Adipocyte (in vitro differentiated cells): ENCODE data around the gene ARAF.
"Not testable (repeated sequence)": the region's sequence is repeated elsewhere in the genome, so short reads cannot be mapped to it uniquely, and the experiment has no call there.

Experiments
- DNase-seq: peaks from one replicate; pipeline ENCODE4 v3.0.0-alpha.2; 2015; ENCODE audit warnings: low read depth
- H3K27me3 ChIP-seq: replicated peaks from 2 replicates; pipeline ENCODE4 v1.7.0; 2013; ENCODE audit warnings: mild to moderate bottlenecking, low read length, moderate library complexity; ENCODE audit not compliant: control insufficient read depth, insufficient read depth
- H3K36me3 ChIP-seq: 2 replicates; pipeline ENCODE4 v1.7.0; 2013; ENCODE audit warnings: low read length, mild to moderate bottlenecking, moderate library complexity; ENCODE audit not compliant: control insufficient read depth, insufficient read depth, severe bottlenecking
- H3K4me1 ChIP-seq: 2 replicates; pipeline ENCODE4 v1.7.0; 2013; ENCODE audit warnings: mild to moderate bottlenecking, low read length, moderate library complexity; ENCODE audit not compliant: control insufficient read depth, insufficient read depth
- H3K4me3 ChIP-seq: 2 replicates; pipeline ENCODE4 v1.7.0; 2013; ENCODE audit warnings: mild to moderate bottlenecking, low read length, moderate library complexity
- H3K9ac ChIP-seq: 2 replicates; pipeline ENCODE4 v1.7.0; 2013; ENCODE audit warnings: mild to moderate bottlenecking, low read length, moderate library complexity
- H3K9me3 ChIP-seq: 2 replicates; pipeline ENCODE4 v1.7.0; 2013; ENCODE audit warnings: mild to moderate bottlenecking, low read length, moderate library complexity; ENCODE audit not compliant: control insufficient read depth

Gene ARAF

DNA sequence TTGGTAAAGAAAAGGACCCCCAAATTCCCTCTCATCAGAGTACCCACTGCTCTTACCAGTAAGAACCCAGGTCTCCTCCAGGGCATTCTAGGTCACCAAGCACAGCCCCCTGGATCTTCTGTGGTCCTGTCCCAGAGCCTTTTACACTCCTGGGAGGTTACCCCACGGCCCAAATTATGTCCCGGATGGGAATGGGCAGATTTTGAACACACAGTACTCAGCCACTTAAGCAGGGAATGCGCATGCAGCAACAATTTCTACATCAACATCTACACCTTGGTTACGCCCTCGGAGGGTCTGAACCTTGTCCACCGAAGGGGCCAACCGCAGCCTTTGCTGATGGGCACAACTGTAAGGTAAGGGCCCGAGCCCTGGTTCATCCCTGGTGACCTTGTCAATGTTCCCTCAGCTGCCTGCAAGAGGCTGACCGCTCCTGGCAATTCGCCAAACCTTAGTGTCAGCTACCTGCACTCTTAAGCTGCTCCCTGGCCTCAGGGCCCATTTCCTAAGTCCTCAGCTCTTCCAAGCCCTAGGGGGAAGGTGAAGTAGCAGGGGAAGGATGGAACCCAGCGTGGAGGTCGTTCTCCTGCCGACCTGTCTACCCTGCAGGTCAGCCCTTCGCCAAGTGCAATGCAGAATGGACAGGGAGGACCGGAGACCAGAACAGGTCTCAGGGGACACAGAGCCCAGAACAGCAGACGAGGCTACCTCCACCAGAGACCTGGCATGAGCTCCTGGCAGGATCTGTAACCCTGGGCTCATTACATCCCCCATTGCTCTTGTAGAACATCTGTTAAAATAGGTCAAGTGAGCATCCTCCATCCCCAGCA is 27.1 kb downstream of the ARAF start:
- Histone ChIP-seq H3K9ac (no peak overlapping the region), H3K4me3 (no peak overlapping the region), H3K9me3 (no peaks in the 10 kb centered on the region), H3K27me3 (no peaks in the 10 kb centered on the region), H3K36me3 (peaks cover 11% of the 10 kb centered on the region), H3K4me1 (peaks cover 23% of the 10 kb centered on the region)
- no peak for DNase-seq

DNA sequence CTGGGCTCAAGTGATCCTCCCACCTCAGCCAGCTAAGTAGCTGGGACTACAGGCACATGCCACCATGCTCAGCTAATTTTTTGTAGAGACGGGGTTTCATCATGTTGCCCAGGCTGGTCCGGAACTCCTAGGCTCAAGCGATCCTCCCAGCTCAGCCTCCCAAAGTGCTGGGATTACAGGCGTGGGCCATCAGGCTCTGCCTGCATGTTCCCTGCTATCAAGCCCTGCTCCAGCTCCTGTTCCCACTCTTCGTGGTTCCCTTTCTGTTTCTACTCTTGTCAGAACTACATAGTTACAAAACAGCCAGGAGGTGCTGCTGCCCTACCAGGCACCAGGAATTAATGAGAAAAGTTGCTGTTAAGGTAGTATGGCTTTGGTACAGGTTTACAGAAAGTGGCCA is 30.0 kb downstream of the ARAF start:
- Histone ChIP-seq H3K27me3 (no peaks in the 10 kb centered on the region), H3K9me3 (no peaks in the 10 kb centered on the region), H3K9ac (no peak overlapping the region), H3K4me3 (no peak overlapping the region), H3K36me3 (no peaks in the 10 kb centered on the region), H3K4me1 (peaks cover 14% of the 10 kb centered on the region)
- DNase-seq, result no peak

DNA sequence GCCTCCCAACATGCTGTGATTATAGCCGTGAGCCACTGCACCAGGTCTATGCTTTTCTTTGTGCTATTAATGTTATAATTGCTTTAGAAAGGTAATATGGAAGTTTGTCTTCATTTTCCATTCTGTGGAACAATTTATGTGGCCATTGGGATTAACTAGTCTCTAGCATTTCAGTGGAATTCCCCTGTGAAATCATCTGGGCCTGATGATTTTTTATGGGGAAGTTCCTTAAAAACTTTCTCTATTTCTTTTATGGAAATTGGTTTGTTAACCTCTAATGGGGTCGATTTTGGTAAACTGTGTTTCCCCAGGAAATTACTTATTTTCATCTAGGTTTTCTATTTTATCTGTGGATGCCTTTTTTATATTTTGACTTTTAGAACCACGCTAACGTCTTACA is 32.5 kb downstream of the ARAF start:
- Histone ChIP-seq H3K4me1 (peaks cover 11% of the 10 kb centered on the region), H3K9ac (no peak overlapping the region), H3K36me3 (no peaks in the 10 kb centered on the region), H3K27me3 (no peaks in the 10 kb centered on the region), H3K4me3 (no peak overlapping the region), H3K9me3 (peaks cover 10% of the 10 kb centered on the region)
- DNase-seq, result no peak

DNA sequence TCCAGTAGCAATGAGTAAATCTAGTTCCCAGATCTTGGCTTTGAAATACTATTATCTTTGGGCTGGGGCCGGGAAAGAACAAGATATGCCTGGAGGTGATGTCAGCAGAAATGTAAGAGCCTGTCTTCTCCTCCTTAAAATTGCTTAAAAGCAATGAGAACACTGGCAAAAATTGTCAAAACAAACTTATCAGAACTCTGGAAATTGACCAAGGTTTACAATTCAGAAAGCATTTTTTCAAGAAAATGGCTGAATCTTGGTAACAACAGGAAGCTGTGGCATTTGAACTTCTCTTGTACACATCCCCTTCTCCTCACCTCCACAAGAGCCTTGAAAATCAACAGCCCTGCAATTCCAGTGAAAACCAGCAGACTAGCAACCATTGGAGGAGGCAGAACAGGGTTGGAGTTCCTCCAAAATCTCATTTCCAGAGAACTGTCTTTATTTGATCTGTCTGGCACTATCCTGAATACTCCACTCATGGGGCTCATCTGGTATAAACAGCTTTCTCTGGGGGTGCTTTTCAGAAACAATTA is 34.8 kb downstream of the ARAF start:
- no peak overlapping the region for H3K9ac ChIP-seq
- no peaks in the 10 kb centered on the region for H3K27me3 ChIP-seq
- H3K9me3 ChIP-seq, result peaks cover 24% of the 10 kb centered on the region
- H3K4me3 ChIP-seq, result no peak overlapping the region
- H3K4me1 ChIP-seq, result peaks cover 11% of the 10 kb centered on the region
- H3K36me3 ChIP-seq, result no peaks in the 10 kb centered on the region
- DNase-seq, result peak; percentile 76

DNA sequence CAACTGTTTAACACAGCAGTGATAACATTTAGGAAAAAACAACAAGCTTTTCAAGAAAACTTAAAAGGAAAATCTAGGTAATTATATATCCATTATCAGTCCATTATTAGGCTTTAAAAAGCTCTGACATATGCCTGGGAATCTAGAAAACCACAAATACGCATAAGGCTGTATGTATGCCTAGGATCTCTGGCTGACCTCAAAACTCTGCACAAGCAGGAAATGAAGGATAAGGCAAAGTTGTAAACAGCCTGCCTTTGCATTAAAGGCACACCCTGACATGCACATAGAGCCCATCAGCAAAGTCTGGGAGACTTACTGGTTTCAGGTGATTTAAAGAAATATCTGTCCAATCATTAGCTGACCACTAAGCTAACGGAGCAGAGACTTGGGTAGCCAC is 35.3 kb downstream of the ARAF start:
- DNase-seq, result no peak
- Histone ChIP-seq H3K4me1 (peaks cover 11% of the 10 kb centered on the region), H3K27me3 (no peaks in the 10 kb centered on the region), H3K9ac (no peak overlapping the region), H3K36me3 (no peaks in the 10 kb centered on the region), H3K4me3 (no peak overlapping the region), H3K9me3 (peaks cover 29% of the 10 kb centered on the region)

DNA sequence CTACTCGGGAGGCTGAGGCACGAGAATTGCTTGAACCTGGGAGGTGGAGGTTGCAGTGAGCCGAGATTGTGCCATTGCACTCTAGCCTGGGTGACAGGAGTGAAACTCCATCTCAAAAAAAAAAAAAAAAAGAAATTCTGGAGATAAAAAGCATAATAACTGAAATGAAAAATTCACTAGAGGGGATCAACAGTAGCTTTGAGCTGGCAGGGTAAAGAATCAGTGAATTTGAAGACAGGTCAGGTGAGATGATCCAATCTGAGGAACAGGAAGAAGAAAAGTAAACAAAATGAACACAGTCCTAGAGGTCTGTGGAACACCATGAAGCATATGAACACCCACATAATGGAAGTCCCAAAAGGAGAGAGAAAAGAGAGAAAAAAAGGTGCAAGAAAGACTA is 36.2 kb downstream of the ARAF start:
- Histone ChIP-seq H3K4me1 (peaks cover 11% of the 10 kb centered on the region), H3K36me3 (no peaks in the 10 kb centered on the region), H3K9ac (no peak overlapping the region), H3K9me3 (peaks cover 34% of the 10 kb centered on the region), H3K4me3 (no peak overlapping the region), H3K27me3 (no peaks in the 10 kb centered on the region)
- no peak for DNase-seq

DNA sequence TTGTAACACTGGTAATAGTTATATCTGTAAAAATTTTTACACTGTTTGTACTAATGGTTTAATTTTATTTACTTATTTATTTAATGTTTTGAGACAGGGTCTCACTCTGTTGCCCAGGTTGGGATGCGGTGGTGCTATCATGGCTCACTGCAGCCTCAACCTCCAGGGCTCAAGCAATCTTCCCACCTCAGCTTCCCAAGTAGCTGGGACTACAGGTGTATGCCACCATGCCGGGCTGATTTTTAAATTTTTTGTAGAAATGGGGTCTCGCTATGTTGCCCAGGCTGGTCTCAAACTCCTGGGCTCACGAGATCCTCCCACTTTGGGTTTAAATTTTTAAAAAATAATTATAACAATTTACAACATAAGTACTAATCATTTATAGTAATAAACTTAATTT is 42.1 kb downstream of the ARAF start:
- H3K9ac ChIP-seq, H3K4me1 ChIP-seq, H3K4me3 ChIP-seq, H3K27me3 ChIP-seq, H3K36me3 ChIP-seq, DNase-seq: not testable (repeated sequence)
- H3K9me3 ChIP-seq, result peaks cover 25% of the 10 kb centered on the region

DNA sequence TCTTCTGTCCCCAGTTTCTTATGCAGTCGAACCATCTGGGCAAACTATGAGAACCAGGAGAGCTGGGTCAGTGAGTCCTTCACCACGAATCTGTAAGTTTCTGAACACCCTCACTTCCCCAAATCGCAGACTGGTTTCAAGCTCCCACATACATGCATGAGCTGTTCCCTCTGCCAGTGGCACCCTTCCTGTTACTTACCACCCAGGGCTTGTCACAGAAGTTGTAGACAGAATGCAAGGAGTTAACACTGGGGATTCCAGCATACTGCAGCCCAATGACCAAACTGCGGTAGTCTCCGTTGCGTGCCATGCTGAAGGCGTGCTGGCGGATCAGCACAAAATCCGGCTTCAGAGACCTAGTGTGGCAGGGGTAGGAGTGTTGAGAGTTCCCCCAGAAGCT is 44.0 kb downstream of the ARAF start:
- Histone ChIP-seq H3K36me3 (no peaks in the 10 kb centered on the region), H3K27me3 (peaks cover 18% of the 10 kb centered on the region), H3K9me3 (peaks cover 24% of the 10 kb centered on the region), H3K9ac (no peak overlapping the region), H3K4me1 (no peaks in the 10 kb centered on the region), H3K4me3 (no peak overlapping the region)
- DNase-seq, result no peak

DNA sequence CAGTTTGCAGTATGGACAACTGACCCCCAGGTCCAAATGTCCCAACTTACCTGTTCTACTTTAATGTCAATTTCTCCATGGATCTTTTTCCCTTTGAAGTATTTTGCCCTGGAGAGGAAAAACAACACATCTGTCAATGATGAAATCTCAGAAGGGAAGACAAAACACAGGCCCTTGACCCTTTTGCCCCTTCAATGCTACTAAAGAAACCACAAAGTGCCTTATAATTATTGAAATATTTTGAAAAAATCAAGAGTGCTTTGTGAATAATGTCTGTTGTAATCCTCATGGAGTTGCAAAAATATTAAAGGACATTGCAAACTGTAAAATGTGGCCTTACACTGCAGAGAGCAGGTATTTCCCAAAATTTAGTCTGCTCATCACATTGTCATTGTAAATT is 46.1 kb downstream of the ARAF start:
- Histone ChIP-seq H3K9ac (no peak overlapping the region), H3K4me3 (no peak overlapping the region), H3K36me3 (no peaks in the 10 kb centered on the region), H3K27me3 (peaks cover 31% of the 10 kb centered on the region), H3K4me1 (peaks cover 2% of the 10 kb centered on the region), H3K9me3 (peaks cover 13% of the 10 kb centered on the region)
- DNase-seq, result peak; percentile 63

DNA sequence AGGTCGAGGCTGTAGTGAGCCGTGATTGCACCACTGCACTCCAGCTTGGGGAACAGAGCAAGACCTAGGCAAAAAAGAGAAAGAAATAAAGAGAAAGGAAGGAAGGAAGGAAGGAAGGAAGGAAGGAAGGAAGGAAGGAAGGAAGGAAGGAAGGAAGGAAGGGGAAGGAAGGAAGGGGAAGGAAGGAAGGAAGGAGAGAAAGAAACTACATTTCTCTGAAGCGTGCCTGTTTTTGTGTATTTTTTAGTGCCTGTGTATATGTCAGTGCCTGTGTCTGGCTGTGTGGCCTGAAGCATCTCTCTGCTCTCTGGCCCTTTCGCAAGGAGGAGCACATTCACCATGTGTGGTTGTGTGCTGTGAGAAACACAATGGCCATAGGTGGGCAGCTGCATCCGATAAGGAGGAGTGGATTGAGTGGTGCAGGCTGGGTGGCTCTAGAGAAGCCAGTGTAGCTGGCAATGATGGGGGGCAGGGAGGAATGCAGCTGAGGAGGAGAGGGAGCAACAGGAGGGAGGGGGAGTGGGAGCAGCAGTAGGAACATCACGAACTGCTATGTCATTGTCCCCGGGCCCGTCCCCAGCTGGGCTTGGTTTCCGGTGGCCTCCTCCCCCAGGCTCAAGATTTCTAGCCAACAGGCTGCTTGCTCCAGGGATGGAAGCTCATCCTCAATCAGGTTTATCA is 47.3 kb downstream of the ARAF start:
- H3K4me1 ChIP-seq, result peaks cover 3% of the 10 kb centered on the region
- no peaks in the 10 kb centered on the region for H3K36me3 ChIP-seq
- H3K9me3 ChIP-seq, result peaks cover 14% of the 10 kb centered on the region
- no peak overlapping the region for H3K9ac ChIP-seq
- no peak for DNase-seq
- peaks cover 37% of the 10 kb centered on the region for H3K27me3 ChIP-seq
- no peak overlapping the region for H3K4me3 ChIP-seq

DNA sequence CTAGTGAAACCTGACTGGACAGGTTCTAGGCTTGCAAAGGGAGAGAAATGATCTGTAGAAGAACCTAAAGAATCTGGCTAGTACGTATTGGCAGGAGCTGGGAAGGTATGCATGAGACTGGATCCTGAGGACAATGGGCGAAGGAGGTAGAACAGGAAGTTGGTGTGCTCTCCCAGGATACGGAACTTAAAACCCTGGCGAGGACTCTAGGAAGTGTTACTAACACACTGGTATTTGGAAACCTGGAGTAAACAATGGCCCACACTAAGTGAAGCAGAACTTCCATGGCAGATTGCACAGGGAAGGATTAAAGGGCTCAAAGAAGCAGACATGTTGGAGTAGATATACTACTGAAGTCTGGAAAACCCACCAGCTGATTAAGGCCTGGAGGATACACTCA is 49.5 kb downstream of the ARAF start:
- no peak overlapping the region for H3K4me3 ChIP-seq
- no peak overlapping the region for H3K9ac ChIP-seq
- no peaks in the 10 kb centered on the region for H3K36me3 ChIP-seq
- peaks cover 43% of the 10 kb centered on the region for H3K27me3 ChIP-seq
- DNase-seq, result no peak
- H3K9me3 ChIP-seq, result peaks cover 27% of the 10 kb centered on the region
- H3K4me1 ChIP-seq, result peaks cover 3% of the 10 kb centered on the region
